H9 (cell line): Measurements from ENCODE around the gene STT3B. TPM values are rescaled to one million over a fixed set of nuclear protein-coding genes. Genes with fewer than 3 reads are reported as not detected.

Experiments used
- DNase-seq: peaks from one replicate; pipeline ENCODE4 v3.0.0-alpha.2; 2017
- H2AFZ ChIP-seq: one replicate; pipeline ENCODE4 v1.6.1; 2013; ENCODE audit warnings: mild to moderate bottlenecking, low read length, control low read depth, moderate library complexity
- H2AK5ac ChIP-seq: 2 replicates; pipeline ENCODE4 v1.6.1; 2013; ENCODE audit warnings: low read length, control low read depth, mixed read lengths; ENCODE audit not compliant: insufficient read length
- H2BK120ac ChIP-seq: one replicate; pipeline ENCODE4 v1.6.1; 2013; ENCODE audit warnings: low read depth, mild to moderate bottlenecking, low read length, control low read depth, inconsistent platforms; ENCODE audit not compliant: poor library complexity, severe bottlenecking
- H2BK12ac ChIP-seq: 2 replicates; pipeline ENCODE4 v1.6.1; 2013; ENCODE audit warnings: low read length, control low read depth, mixed read lengths, low read depth; ENCODE audit not compliant: insufficient read length
- H2BK15ac ChIP-seq: 2 replicates; pipeline ENCODE4 v1.6.1; 2013; ENCODE audit warnings: low read depth, low read length, control low read depth
- H2BK20ac ChIP-seq: one replicate; pipeline ENCODE4 v1.6.1; 2013; ENCODE audit warnings: low read depth, mild to moderate bottlenecking, low read length, control low read depth, inconsistent platforms; ENCODE audit not compliant: poor library complexity, severe bottlenecking
- H2BK5ac ChIP-seq: 2 replicates; pipeline ENCODE4 v1.6.1; 2013; ENCODE audit warnings: low read length, control low read depth, mixed read lengths; ENCODE audit not compliant: insufficient read length
- H3K14ac ChIP-seq: 2 replicates; pipeline ENCODE4 v1.6.1; 2013; ENCODE audit warnings: low read length, control low read depth; ENCODE audit not compliant: insufficient read depth
- H3K18ac ChIP-seq: 2 replicates; pipeline ENCODE4 v1.6.1; 2013; ENCODE audit warnings: low read depth, mild to moderate bottlenecking, mixed read lengths, low read length, control low read depth; ENCODE audit not compliant: insufficient read length
- H3K23ac ChIP-seq: 2 replicates; pipeline ENCODE4 v1.6.1; 2013; ENCODE audit warnings: low read length, control low read depth, mixed read lengths, low read depth; ENCODE audit not compliant: insufficient read length
- H3K23me2 ChIP-seq: 2 replicates; pipeline ENCODE4 v1.6.1; 2013; ENCODE audit warnings: low read depth, mild to moderate bottlenecking, mixed read lengths, low read length, control low read depth; ENCODE audit not compliant: insufficient read length, poor library complexity, severe bottlenecking
- H3K27ac ChIP-seq: 2 replicates; pipeline ENCODE4 v1.5.1; 2013; ENCODE audit warnings: low read length, control low read depth, mixed read lengths, low read depth; ENCODE audit not compliant: insufficient read length
- H3K27me3 ChIP-seq: 2 replicates; pipeline ENCODE4 v1.6.1; 2013; ENCODE audit warnings: low read length, control low read depth, inconsistent platforms; ENCODE audit not compliant: insufficient read depth
- H3K4ac ChIP-seq: 2 replicates; pipeline ENCODE4 v1.6.1; 2013; ENCODE audit warnings: low read depth, mild to moderate bottlenecking, control low read depth, inconsistent platforms, low read length, moderate library complexity
- H3K4me1 ChIP-seq: 2 replicates; pipeline ENCODE4 v1.6.1; 2013; ENCODE audit warnings: low read length, control low read depth, inconsistent platforms; ENCODE audit not compliant: insufficient read depth
- H3K4me2 ChIP-seq: 2 replicates; pipeline ENCODE4 v1.6.1; 2013; ENCODE audit warnings: low read length, control low read depth, mixed read lengths; ENCODE audit not compliant: insufficient read length, insufficient read depth
- H3K56ac ChIP-seq: 2 replicates; pipeline ENCODE4 v1.6.1; 2013; ENCODE audit warnings: low read depth, mild to moderate bottlenecking, mixed read lengths, low read length, control low read depth; ENCODE audit not compliant: insufficient read length
- H3K79me1 ChIP-seq: 2 replicates; pipeline ENCODE4 v1.6.1; 2013; ENCODE audit warnings: low read depth, mild to moderate bottlenecking, moderate library complexity, low read length, control low read depth, inconsistent platforms; ENCODE audit not compliant: insufficient read depth, poor library complexity, severe bottlenecking
- H3K79me2 ChIP-seq: 2 replicates; pipeline ENCODE4 v1.6.1; 2013; ENCODE audit warnings: low read length, control low read depth, inconsistent platforms; ENCODE audit not compliant: insufficient read depth
- H3K9ac ChIP-seq: 2 replicates; pipeline ENCODE4 v1.6.1; 2013; ENCODE audit warnings: low read length, control low read depth, mixed read lengths; ENCODE audit not compliant: insufficient read length; ENCODE audit errors: extremely low read depth
- H3K9me3 ChIP-seq: one replicate; pipeline ENCODE4 v1.6.1; 2013; ENCODE audit warnings: low read depth, low read length, inconsistent platforms; ENCODE audit not compliant: control insufficient read depth
- H3T11ph ChIP-seq: one replicate; pipeline ENCODE4 v1.6.1; 2013; ENCODE audit warnings: mild to moderate bottlenecking, low read length, control low read depth, inconsistent platforms
- H4K20me1 ChIP-seq: one replicate; pipeline ENCODE4 v1.6.1; 2013; ENCODE audit not compliant: control insufficient read depth, insufficient read length, insufficient read depth
- H4K5ac ChIP-seq: 2 replicates; pipeline ENCODE4 v1.6.1; 2013; ENCODE audit warnings: low read depth, mild to moderate bottlenecking, mixed read lengths, low read length, control low read depth; ENCODE audit not compliant: insufficient read length
- H4K8ac ChIP-seq: replicated peaks from 2 replicates; pipeline ENCODE4 v1.6.1; 2013; ENCODE audit warnings: low read length, control low read depth, mixed read lengths, low read depth; ENCODE audit not compliant: insufficient read length
- H4K91ac ChIP-seq: 2 replicates; pipeline ENCODE4 v1.6.1; 2013; ENCODE audit warnings: low read depth, mild to moderate bottlenecking, moderate library complexity, mixed read lengths, low read length, control low read depth; ENCODE audit not compliant: insufficient read length
- H3K27ac Mint-ChIP-seq, 3 experiments: 2 replicates in 2 of 3; 3 replicates in 1 of 3; pipeline ENCODE4 v1.8.0; 2020 to 2021; ENCODE audit warnings: mixed read lengths in 3 of 3, mild to moderate bottlenecking in 1 of 3, moderate library complexity in 1 of 3
- H3K27me3 Mint-ChIP-seq: 2 replicates; pipeline ENCODE4 v1.8.0; 2021; ENCODE audit warnings: low read depth, mild to moderate bottlenecking, moderate library complexity, mixed read lengths
- H3K36me3 Mint-ChIP-seq, 3 experiments: 2 replicates in 2 of 3; 3 replicates in 1 of 3; pipeline ENCODE4 v1.8.0; 2020 to 2021; ENCODE audit warnings: low read depth in 3 of 3, mixed read lengths in 3 of 3; ENCODE audit not compliant: insufficient read depth in 1 of 3
- H3K4me1 Mint-ChIP-seq, 2 experiments: 2 replicates each; pipeline ENCODE4 v1.8.0; 2020; ENCODE audit warnings: mixed read lengths in 2 of 2
- H3K4me3 Mint-ChIP-seq, 2 experiments: 2 replicates in 1 of 2; 3 replicates in 1 of 2; pipeline ENCODE4 v1.8.0; 2020 to 2021; ENCODE audit warnings: mild to moderate bottlenecking in 2 of 2, mixed read lengths in 2 of 2, moderate library complexity in 1 of 2
- H3K9me3 Mint-ChIP-seq, 2 experiments: 2 replicates in 1 of 2; 3 replicates in 1 of 2; pipeline ENCODE4 v1.8.0; 2020; ENCODE audit warnings: mild to moderate bottlenecking in 2 of 2, mixed read lengths in 2 of 2, moderate library complexity in 1 of 2
- WGBS: extraction: QIAGEN DNeasy Blood & Tissue Kit; methylation state at CpG from one replicate; pipeline ENCODE4 v1.1.7; 2013; ENCODE audit warnings: missing lambda C conversion rate, low lambda C conversion rate, mixed read lengths; ENCODE audit not compliant: insufficient read length; ENCODE audit errors: extremely low coverage; 5-methylcytosine and 5-hydroxymethylcytosine counted together
- total RNA-seq: library from RNA; stranded (reverse); gene quantifications from 2 replicates; pipeline ENCODE4 v1.2.1, GENCODE V29; 2021
- TF ChIP-seq, protein P1 (sequence below): fragments of 200-600 bp; sonication (generic); conservative IDR thresholded peaks from 3 replicates; pipeline ENCODE4 v1.8.0; 2021; ENCODE audit warnings: antibody characterized with exemption, mild to moderate bottlenecking

Gene STT3B
- total RNA-seq, 1 experiment from 2014 or later, result 79.9 TPM

GRCh38 chr3:31542246-31542645 is 9.5 kb downstream of the STT3B start:
- Mint-ChIP-seq H3K4me1 (peaks cover 42 to 51% of the 10 kb centered on the region in 2 experiments), H3K27ac (no peak overlapping the region), H3K4me3 (no peak overlapping the region), H3K27me3 (no peaks in the 10 kb centered on the region), H3K9me3 (no peaks in the 10 kb centered on the region), H3K36me3 (peaks cover 0 to 2% (median 0%) of the 10 kb centered on the region in 3 experiments; a peak in 1 of 7 replicates)
- no peak overlapping the region for H3K14ac ChIP-seq
- no peak overlapping the region for H3K56ac ChIP-seq
- no peak overlapping the region for H3K4me2 ChIP-seq
- H3K23me2 ChIP-seq, result no peaks in the 10 kb centered on the region
- H3K18ac ChIP-seq, result no peak overlapping the region
- peaks cover 2% of the 10 kb centered on the region; the same call in 1 of the 2 replicates for H3K4me1 ChIP-seq
- no peak overlapping the region for H3T11ph ChIP-seq
- no peak overlapping the region for H2BK5ac ChIP-seq
- WGBS, result no CpG with 5 or more reads among the region's 1 CpG
- no peak overlapping the region for H2BK120ac ChIP-seq
- no peak overlapping the region for H3K9ac ChIP-seq
- no peaks in the 10 kb centered on the region for H3K27me3 ChIP-seq
- H4K20me1 ChIP-seq, result no peaks in the 10 kb centered on the region
- no peak overlapping the region for H2BK12ac ChIP-seq
- H2AK5ac ChIP-seq, result no peak overlapping the region
- H3K79me2 ChIP-seq, result peaks cover 24% of the 10 kb centered on the region; the same call in 1 of the 2 replicates
- no peaks in the 10 kb centered on the region for H3K9me3 ChIP-seq
- H3K4ac ChIP-seq, result no peak overlapping the region
- H4K8ac ChIP-seq, result no peak overlapping the region
- DNase-seq, result no peak
- no peak overlapping the region for H2BK15ac ChIP-seq
- H3K27ac ChIP-seq, result no peak overlapping the region
- H4K91ac ChIP-seq, result no peak overlapping the region
- no peak overlapping the region for H4K5ac ChIP-seq
- H3K79me1 ChIP-seq, result no peaks in the 10 kb centered on the region
- TF ChIP-seq, protein P1, sequence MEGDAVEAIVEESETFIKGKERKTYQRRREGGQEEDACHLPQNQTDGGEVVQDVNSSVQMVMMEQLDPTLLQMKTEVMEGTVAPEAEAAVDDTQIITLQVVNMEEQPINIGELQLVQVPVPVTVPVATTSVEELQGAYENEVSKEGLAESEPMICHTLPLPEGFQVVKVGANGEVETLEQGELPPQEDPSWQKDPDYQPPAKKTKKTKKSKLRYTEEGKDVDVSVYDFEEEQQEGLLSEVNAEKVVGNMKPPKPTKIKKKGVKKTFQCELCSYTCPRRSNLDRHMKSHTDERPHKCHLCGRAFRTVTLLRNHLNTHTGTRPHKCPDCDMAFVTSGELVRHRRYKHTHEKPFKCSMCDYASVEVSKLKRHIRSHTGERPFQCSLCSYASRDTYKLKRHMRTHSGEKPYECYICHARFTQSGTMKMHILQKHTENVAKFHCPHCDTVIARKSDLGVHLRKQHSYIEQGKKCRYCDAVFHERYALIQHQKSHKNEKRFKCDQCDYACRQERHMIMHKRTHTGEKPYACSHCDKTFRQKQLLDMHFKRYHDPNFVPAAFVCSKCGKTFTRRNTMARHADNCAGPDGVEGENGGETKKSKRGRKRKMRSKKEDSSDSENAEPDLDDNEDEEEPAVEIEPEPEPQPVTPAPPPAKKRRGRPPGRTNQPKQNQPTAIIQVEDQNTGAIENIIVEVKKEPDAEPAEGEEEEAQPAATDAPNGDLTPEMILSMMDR, result no peak
- no peak overlapping the region for H2AFZ ChIP-seq
- no peak overlapping the region for H3K23ac ChIP-seq
- H2BK20ac ChIP-seq, result no peak overlapping the region
